ENCODE measurements around the gene MAGEL2. TPM values are rescaled to one million over a fixed set of nuclear protein-coding genes. Genes with fewer than 3 reads are reported as not detected.

The MAGEL2 gene
- total RNA-seq, 2 donors from 2014 or later, result 7.2 to 7.6 TPM

DNA sequence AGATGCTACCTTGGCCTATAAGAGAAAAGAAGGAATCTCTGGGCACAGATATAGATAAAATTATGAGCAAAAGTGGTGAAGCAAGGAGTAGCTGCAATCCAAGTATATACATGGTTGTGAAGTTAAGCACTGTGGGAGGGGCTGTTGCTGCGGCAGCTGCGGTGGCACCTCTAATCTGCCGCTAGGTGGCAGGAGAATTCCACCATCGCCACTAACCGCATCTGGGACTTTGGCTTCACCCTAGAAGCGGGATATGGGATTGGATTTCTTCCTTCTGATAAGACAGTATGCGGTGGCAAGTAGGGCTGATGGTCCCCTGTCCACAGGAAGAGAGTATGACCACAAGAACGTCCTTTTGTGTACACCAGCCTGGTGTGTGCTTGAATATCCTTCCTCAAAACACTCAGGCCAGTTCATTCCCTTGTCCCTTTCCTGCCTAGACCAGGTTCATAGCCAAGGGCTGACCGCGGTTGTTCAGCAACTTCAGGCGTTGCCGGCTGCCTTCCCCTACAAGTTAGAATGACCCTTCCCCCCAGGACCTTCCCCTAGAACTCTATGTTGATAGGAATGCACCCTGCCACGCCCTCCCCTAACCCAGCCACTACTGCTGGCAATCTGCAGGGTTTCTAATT, 5.1 kb downstream of the MAGEL2 start:
- TF ChIP-seq, protein P1, sequence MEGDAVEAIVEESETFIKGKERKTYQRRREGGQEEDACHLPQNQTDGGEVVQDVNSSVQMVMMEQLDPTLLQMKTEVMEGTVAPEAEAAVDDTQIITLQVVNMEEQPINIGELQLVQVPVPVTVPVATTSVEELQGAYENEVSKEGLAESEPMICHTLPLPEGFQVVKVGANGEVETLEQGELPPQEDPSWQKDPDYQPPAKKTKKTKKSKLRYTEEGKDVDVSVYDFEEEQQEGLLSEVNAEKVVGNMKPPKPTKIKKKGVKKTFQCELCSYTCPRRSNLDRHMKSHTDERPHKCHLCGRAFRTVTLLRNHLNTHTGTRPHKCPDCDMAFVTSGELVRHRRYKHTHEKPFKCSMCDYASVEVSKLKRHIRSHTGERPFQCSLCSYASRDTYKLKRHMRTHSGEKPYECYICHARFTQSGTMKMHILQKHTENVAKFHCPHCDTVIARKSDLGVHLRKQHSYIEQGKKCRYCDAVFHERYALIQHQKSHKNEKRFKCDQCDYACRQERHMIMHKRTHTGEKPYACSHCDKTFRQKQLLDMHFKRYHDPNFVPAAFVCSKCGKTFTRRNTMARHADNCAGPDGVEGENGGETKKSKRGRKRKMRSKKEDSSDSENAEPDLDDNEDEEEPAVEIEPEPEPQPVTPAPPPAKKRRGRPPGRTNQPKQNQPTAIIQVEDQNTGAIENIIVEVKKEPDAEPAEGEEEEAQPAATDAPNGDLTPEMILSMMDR (conservative IDR thresholded peaks at IDR 0.05), result peak; percentile 88
- no peak overlapping the region for H3K9ac ChIP-seq (ENCODE audit: extremely low read depth, low read length, poor library complexity, severe bottlenecking)
- H3K27me3 Mint-ChIP-seq (ENCODE audit: insufficient read depth), result peaks cover 12% of the 10 kb centered on the region
- 10 to 33% methylated on average over 2 to 13 of the region's 13 CpGs for WGBS, 2 experiments (ENCODE audit: insufficient coverage in 1 of 2, insufficient read length in 1 of 2)
- H3K4me1 Mint-ChIP-seq, result peaks cover 1% of the 10 kb centered on the region
- no peaks in the 10 kb centered on the region for H3K4me1 ChIP-seq (ENCODE audit: control insufficient read depth, insufficient read depth, low read length)
- no peak overlapping the region for H3K27ac Mint-ChIP-seq
- H3K4me3 ChIP-seq (ENCODE audit: low read length), result peak overlapping the region; percentile 32
- peak; percentile 84 for DNase-seq
- no peaks in the 10 kb centered on the region for H3K36me3 Mint-ChIP-seq (ENCODE audit: low read depth)
- H3K9me3 Mint-ChIP-seq, result peaks cover 44% of the 10 kb centered on the region
- peaks cover 6% of the 10 kb centered on the region for H3K9me3 ChIP-seq (ENCODE audit: control insufficient read depth, low read length)
- peak overlapping the region; percentile 9 for H3K4me3 Mint-ChIP-seq
- no peaks in the 10 kb centered on the region for H3K27me3 ChIP-seq (ENCODE audit: control insufficient read depth, insufficient read depth, low read length, poor library complexity, severe bottlenecking)
- H3K27ac ChIP-seq (ENCODE audit: low read depth, low read length), result no peak overlapping the region
- no peaks in the 10 kb centered on the region for H3K36me3 ChIP-seq (ENCODE audit: control insufficient read depth, insufficient read depth, low read length)

DNA sequence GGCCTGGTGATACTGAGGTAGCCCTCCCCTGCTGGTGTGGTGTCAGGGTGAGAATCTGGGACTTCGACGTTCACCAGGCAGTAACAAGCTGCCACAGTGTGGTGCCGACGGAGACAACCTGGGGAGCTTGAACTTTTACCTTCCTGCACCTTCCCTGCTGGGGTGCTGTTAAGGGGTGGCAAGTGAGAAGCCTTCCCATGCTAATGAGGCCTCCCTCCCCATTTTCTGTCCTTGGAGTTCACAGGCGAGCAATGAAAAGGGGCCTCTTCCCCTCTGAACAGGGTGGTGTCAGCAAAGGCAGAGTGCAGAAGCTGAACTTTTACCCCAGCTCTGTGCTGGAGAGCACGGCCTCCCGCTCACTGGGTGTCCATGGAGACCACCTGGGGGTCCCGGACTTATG, 13.5 kb downstream of the MAGEL2 start:
- Histone ChIP-seq H3K27ac (ENCODE audit: low read depth, low read length) (no peak overlapping the region), H3K9me3 (ENCODE audit: control insufficient read depth, low read length) (peaks cover 6% of the 10 kb centered on the region), H3K4me1 (ENCODE audit: control insufficient read depth, insufficient read depth, low read length) (no peaks in the 10 kb centered on the region), H3K36me3 (ENCODE audit: control insufficient read depth, insufficient read depth, low read length) (no peaks in the 10 kb centered on the region), H3K9ac (ENCODE audit: extremely low read depth, low read length, poor library complexity, severe bottlenecking) (no peak overlapping the region), H3K27me3 (ENCODE audit: control insufficient read depth, insufficient read depth, low read length, poor library complexity, severe bottlenecking) (no peaks in the 10 kb centered on the region), H3K4me3 (ENCODE audit: low read length) (no peak overlapping the region)
- TF ChIP-seq, protein P1 (conservative IDR thresholded peaks at IDR 0.05), result no peak
- DNase-seq, result no peak
- Mint-ChIP-seq H3K9me3 (peaks cover 53% of the 10 kb centered on the region), H3K27me3 (ENCODE audit: insufficient read depth) (peaks cover 35% of the 10 kb centered on the region), H3K27ac (no peak overlapping the region), H3K36me3 (ENCODE audit: low read depth) (no peaks in the 10 kb centered on the region), H3K4me1 (no peaks in the 10 kb centered on the region), H3K4me3 (no peak overlapping the region)
- 66 to 71% methylated on average over 3 to 8 of the region's 8 CpGs for whole genome bisulfite sequencing, 2 experiments (ENCODE audit: insufficient coverage in 1 of 2, insufficient read length in 1 of 2)

DNA sequence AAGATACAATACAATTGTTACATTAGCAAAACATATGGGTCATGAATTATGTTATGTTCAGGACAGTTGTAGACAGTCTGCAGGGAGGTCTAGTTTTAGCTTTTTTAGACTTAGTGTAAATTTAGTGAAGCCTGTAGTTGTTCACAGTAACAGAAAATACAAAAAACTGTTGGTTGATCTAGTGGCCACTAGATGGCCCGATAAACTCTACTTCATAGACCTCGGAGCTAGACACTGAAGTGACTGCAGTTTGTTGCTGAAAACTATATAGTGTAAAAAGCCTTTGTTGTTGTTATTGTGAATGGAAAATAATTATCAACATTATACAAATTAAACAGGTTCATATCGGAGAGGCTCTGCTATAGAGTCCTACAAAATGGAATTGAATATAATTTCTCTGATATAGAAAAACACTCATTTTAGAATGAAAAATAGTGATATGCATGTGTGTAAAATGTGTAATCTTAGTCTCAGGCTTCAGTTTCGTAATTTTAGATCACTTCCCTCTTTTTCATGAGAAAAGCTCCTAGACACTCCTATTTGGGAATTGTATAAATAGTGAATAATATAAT, 18.3 kb downstream of the MAGEL2 start:
- 31% methylated on average over 3 of the region's 4 CpGs; no CpG with 5 or more reads in 1 of the 2 experiments for WGBS, 2 experiments (ENCODE audit: insufficient coverage in 1 of 2, insufficient read length in 1 of 2)
- peaks cover 10% of the 10 kb centered on the region for H3K9me3 ChIP-seq (ENCODE audit: control insufficient read depth, low read length)
- peak overlapping the region; percentile 33 for H3K9ac ChIP-seq (ENCODE audit: extremely low read depth, low read length, poor library complexity, severe bottlenecking)
- DNase-seq, result no peak
- H3K27me3 ChIP-seq (ENCODE audit: control insufficient read depth, insufficient read depth, low read length, poor library complexity, severe bottlenecking), result no peaks in the 10 kb centered on the region
- peaks cover 65% of the 10 kb centered on the region for H3K27me3 Mint-ChIP-seq (ENCODE audit: insufficient read depth)
- H3K27ac Mint-ChIP-seq, result no peak overlapping the region
- H3K36me3 ChIP-seq (ENCODE audit: control insufficient read depth, insufficient read depth, low read length), result no peaks in the 10 kb centered on the region
- H3K9me3 Mint-ChIP-seq, result peaks cover 65% of the 10 kb centered on the region
- peak overlapping the region; percentile 6 for H3K4me3 Mint-ChIP-seq
- no peaks in the 10 kb centered on the region for H3K36me3 Mint-ChIP-seq (ENCODE audit: low read depth)
- no peak overlapping the region for H3K27ac ChIP-seq (ENCODE audit: low read depth, low read length)
- TF ChIP-seq, protein P1 (conservative IDR thresholded peaks at IDR 0.05), result peak; percentile 77
- H3K4me1 ChIP-seq (ENCODE audit: control insufficient read depth, insufficient read depth, low read length), result no peaks in the 10 kb centered on the region
- H3K4me1 Mint-ChIP-seq, result peaks cover 16% of the 10 kb centered on the region
- peak overlapping the region; percentile 72 for H3K4me3 ChIP-seq (ENCODE audit: low read length)
